HG03439 (cell line): ENCODE measurements around the gene C4orf50.

ENCODE experiments used
- ATAC-seq: cut with Tn5 transposase; IDR thresholded peaks from one replicate; pipeline ENCODE4 v1.9.1; 2021; ENCODE audit warnings: mild to moderate bottlenecking, moderate library complexity; ENCODE audit not compliant: unreplicated experiment

C4orf50 gene

DNA sequence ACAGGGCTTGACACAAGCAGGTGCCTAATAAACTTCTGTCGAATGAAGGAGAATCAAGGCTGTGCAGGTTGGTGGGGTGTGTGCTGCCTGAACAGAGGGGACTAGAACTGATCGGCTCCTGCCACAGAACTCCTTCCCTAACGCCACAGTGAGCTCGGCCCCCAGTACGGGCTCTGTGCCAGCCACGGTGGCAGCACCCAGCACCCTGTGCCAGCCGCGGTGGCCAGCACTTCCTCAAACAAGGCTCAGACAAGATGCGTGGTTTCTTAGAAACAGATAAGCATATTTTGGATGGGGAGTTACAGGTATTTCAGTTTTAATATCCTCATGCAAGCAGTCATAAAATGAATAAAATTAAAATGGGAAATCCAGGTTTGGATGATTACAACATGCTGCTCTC lies 26.0 kb upstream of the C4orf50 start:
- ATAC-seq: no peak

DNA sequence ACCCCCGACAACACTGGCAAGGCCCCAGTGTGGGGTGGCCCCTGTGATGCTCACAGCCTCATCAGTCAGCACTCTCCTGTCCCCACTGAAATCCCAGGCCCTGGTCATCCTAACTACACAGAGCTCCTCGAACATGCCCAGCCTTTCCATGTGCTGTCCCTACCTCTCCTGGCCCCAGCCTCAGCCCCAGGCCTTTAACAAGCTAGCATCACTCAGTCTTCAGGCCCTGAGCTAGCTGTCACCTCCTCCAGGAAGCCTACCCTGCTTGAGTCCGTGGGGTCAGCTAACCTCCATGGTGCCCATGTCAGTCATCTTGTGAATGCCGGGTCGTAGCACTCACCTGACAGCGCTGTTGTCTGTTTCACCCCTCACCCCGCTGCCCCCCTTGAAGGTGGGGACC lies 25.6 kb upstream of the C4orf50 start:
- no peak for ATAC-seq

- ATAC-seq: no peak
These were observed 25.0 kb upstream of the C4orf50 start for GRCh38 chr4:6043188-6043587.

GRCh38 chr4:6042293-6043063 lies 24.2 kb upstream of the C4orf50 start:
- ATAC-seq: no peak

GRCh38 chr4:6041800-6042199 lies 23.6 kb upstream of the C4orf50 start:
- ATAC-seq: no peak

GRCh38 chr4:6038711-6039110 lies 20.5 kb upstream of the C4orf50 start:
- ATAC-seq: no peak

DNA sequence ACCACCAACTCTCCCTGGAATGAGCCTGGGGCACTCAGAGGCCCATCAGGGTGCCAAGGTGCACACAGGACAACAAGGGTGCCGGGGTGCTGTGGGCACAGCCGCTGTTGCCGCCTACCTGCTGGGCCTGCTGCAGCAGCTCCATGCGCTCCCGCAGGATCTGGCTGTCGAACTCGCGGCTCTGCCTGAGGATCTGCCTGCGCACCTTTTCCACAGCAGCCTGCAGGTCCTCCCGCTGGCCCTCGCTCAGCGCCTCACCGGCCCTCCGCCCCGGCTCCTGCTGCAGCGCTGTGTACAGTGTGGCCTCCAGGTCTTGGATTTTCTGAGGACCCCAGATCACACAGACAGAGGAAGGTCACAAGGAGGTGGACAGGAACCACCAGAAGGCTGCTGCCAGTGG lies 17.6 kb upstream of the C4orf50 start:
- no peak for ATAC-seq

- ATAC-seq: no peak
These were observed 15.2 kb upstream of the C4orf50 start for GRCh38 chr4:6033381-6033780.

GRCh38 chr4:6032249-6033244 lies 14.3 kb upstream of the C4orf50 start:
- ATAC-seq: no peak

DNA sequence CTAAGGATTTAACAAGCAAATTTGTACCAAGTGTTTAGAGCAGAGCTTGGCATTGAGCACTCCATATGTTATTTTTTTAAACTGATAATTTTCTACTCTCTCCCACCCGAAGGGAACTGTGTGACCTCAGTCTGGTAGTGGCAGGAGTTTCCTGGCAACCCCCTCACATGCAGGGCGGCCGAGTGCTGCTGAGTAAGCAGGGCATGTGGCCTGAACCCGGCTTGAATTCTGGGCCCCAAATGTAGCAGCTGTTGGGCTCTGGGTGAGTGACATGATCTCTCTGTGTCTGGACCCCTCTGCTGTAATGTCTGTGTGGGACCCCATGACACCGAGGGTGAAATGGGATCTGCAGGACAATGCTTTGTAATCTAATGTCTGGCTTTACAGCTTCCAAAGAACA lies 13.6 kb upstream of the C4orf50 start:
- no peak for ATAC-seq

GRCh38 chr4:6030679-6031078 lies 12.4 kb upstream of the C4orf50 start:
- no peak for ATAC-seq

DNA sequence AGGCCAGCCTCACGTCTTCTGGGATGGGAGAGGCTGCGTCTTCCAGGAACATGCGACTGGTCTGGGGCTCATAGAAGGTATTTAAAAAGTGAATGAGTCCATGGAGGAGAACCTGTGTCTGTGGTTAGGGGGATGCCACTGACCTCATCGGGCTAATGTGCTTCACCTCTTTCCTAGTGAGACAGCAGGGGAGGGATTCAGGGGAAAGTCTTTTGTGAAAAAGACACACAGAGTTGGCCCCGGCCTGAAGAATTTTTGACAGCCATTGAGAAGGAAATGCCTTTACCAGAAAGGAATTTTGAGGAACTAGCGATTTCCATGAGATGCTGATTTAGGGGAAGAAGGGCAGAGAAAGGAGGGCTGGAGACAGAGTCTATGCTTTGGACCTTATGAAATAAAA lies 11.0 kb upstream of the C4orf50 start:
- no peak for ATAC-seq

DNA sequence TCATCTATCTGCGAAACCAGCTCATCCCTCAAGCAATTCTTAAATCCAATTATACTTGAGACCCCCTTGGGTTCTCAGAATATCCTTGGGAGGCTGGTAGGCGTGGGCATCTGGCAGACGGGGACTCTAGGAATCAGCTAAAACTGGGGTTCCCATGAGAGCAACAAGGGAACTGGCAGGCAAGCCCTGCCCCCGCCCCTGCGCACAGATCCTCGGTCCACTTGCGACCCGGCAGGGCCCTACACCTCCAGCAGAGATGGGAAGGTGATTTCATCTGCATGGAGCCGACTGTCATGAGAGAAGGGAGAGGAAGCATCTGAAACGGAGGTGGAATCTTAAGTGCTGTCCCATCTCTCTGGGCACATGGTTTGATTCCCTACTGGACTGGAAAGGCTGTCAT lies 9.9 kb upstream of the C4orf50 start:
- no peak for ATAC-seq

DNA sequence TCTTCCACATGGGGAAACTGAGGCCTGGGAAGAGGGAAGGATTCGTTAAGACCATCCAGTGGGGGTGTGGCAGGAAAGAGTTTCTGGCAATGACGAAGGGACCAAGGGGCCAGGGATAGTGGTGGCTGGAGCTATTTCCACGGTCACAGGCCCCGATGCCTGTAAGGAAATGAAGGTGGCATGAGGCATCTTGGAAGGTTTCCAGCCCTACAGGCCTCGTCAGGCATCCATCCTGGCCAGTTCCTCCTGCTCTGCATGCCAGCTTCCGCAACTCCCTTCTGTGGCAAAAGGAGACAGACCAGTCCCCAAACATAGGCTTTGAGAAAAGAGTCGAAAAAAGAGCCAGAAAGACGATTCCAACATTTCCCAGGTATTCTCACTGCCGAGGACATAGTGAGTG lies 9.2 kb upstream of the C4orf50 start:
- no peak for ATAC-seq

DNA sequence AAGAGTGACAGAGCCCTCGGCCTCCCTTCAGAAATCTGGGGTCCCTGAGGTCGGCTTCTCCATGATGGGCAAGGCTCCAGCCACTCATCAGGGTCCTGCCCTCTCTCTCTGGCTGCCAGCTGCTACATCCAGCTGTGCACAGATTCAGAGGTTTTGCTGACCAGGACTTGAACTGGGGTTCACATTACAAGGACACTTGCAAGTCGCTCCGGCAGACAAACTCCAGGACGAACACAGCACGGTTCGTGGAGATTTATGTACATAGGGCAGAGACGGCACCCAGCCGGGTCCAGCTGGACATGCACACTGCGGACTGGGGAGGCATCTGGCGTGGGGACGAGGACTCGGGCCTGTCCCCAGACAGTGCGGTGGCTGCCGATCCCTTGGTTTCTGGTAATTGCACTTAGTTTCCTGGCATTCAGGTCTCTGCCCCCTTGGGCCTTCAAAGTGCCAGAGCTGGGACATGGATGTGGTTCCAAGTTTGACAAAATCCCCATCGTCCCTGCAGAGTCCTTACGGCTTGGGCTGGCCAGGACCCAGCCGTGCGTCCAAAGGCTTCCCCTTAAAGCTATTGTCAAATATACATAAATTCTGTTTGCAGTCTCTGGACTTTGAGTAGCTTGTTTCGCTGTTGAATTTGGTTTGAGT lies 6.2 kb upstream of the C4orf50 start:
- ATAC-seq: no peak

GRCh38 chr4:6023731-6024130 lies 5.5 kb upstream of the C4orf50 start:
- ATAC-seq: no peak

DNA sequence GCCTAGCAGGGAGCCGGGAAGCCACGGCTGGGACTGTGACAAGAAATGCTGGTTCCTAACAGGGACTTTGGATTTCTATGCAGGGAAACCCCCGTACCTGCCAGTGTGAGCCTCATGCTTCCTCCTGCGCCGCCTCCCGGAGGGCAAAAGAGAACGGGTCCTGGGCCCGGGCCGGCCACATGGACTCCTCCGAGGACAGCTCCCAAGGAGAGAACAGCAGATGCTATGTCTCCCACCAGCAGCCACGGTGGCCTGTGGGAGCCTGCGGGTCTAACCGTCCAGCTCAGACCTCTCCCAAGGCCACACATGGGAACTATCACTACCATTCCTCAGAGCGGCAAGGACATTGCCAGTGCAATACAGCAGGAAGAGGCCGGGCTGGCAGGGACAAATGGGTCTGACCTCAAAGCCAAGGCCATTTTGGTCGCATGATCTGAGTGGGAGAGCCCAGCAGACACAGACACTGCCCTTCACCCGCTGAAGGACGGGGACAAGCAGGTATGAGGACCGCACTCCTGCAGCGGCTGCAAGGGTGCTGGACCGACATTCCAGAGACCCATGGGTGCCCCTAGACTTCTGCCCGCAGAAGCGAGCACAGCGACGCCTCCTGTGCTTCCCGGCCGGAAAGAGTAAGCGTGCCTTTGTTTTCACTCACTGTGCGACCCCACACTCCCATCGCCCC lies 4.5 kb upstream of the C4orf50 start:
- no peak for ATAC-seq

DNA sequence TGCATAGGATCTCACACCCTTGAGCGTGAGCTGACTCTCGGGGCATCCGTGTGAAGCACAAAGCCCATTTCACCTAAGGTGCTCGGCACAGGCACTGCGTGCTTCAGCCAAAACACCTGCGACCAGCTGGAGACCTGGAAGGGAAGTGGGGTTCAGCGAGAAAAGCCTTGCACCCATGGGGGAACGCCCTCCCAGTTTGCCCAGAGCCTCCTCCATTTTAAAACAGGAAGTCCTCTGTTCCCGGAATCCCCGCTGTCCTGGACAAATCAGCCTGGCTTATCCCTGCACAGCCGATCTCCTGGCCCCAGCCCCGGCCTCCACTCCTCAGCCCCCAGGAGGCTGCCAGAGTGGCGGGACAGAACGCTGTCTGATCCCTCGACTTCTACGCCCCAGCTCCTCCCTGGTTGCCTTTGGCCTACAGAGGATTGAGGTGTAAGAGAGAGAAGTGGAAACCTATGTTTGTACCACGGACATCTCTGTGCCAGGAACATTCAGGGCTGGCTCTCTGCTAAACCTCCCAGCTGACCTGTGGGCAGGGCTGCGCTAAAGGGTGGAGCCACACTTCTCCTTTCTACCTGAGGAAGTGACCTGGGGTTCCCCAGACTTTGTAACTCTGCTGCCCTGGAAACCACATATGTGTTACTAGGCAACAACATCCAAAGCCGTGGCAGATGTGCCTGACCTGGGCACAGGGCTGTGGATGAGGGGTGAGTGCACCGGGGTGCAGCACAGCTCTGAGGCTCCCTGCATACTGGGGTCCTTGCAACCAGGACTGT lies 3.8 kb upstream of the C4orf50 start:
- ATAC-seq: no peak

- no peak for ATAC-seq
These were observed 2.4 kb upstream of the C4orf50 start for GRCh38 chr4:6020613-6021012.
